DMS 273 (cell line): ENCODE data around the gene KRTAP5-8.
"Not testable (repeated sequence)": the region's sequence is repeated elsewhere in the genome, so short reads cannot be mapped to it uniquely, and the experiment has no call there.

Experiments
- DNase-seq: peaks from one replicate; lab custom pipeline; 2025; ENCODE audit not compliant: unreplicated experiment; lab: John Stamatoyannopoulos, UW

Gene KRTAP5-8

DNA sequence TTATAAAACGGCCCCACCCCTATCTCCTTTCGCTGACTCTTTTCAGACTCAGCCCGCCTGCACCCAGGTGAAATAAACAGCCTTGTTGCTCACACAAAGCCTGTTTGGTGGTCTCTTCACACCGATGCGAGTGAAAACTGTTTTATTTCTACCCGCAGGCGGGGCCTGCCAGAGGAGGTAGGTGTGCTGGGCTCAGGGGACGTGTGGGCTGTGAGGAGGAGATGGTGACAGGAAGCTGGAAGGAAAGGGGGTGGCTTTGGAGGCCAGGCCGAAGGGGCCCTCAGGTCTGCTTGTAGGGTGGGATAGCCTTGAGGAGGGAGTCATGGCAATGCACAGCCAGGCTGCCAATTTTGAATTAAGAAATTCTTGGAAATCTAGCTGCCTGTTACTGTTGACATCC lies 32.0 kb upstream of the KRTAP5-8 start:
- no peak for DNase-seq

GRCh38 chr11:71507102-71507501 lies 30.7 kb upstream of the KRTAP5-8 start:
- no peak for DNase-seq

GRCh38 chr11:71518506-71519471 lies 19.0 kb upstream of the KRTAP5-8 start:
- DNase-seq: no peak

- DNase-seq: no peak
Observed at GRCh38 chr11:71519546-71519945, 18.3 kb upstream of the KRTAP5-8 start.

DNA sequence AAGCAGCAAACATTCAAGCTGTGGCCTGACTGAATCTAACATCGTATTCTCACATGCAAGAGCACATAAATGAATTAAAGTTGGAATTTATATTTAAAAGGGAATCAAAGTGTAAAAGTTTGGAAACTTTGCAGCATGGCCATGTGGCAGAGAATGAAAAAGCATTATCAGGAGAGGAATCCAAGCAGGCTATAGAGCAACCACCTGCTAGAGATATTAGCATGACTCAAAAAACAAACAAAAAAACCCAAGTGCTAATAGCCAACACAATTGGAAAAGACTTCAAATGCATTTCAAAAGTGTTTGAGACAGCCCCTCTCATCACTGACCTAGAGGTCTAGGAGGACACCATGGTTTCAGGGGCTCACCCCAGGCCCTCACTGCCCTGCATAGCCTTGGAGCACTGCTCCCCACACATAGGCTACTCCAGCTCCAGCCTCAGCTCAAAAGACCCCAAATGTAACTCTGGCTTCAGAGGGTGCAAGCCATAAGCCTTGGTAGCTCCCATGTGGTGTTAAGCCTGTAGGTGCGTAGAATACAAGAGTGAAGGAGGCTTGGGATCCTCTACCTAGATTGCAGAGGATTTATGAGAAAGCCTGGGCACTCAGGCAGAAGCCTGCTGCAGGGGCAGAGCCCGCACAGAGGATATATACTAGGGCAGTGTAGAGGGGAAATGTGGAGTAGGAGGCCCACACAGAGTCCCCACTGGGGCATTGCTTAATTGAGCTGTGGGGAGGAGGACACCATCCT lies 12.5 kb upstream of the KRTAP5-8 start:
- no peak for DNase-seq

GRCh38 chr11:71525938-71526495 lies 11.8 kb upstream of the KRTAP5-8 start:
- DNase-seq: no peak

DNA sequence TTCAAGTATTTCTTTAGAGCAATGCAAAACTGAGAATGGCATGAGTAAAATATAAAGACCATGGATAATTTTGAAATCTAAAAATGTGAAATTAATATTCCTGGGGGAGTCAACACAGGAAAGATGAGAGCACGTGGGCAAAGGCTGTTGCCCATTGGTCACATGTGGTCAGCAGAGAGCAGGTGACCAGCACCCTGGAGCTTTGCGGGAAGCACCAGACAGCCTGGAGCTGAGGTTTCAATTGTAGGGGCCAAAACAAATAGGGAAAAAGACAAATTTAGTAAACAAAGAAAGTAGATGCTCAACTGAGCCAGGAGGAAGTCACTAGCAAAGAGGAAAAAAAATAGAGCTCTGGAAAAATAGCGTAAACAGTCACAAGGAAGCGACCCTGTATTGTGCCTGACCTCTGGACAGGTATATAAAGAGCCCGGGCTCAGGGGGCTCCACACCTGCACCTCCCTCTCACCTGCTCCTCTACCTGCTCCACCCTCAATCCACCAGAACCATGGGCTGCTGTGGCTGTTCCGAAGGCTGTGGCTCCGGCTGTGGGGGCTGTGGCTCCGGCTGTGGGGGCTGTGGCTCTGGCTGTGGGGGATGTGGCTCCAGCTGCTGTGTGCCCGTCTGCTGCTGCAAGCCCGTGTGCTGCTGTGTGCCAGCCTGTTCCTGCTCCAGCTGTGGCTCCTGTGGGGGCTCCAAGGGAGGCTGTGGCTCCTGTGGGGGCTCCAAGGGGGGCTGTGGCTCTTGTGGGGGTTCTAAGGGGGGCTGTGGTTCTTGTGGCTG lies 10.8 kb upstream of the KRTAP5-8 start, which contains the start of gene KRTAP5-7:
Gene KRTAP5-7 (plus strand): TSS at position 472 of the 780 bp plus-strand sequence. CDS start 34 bp downstream, at position 506.
- not testable (repeated sequence) for DNase-seq

GRCh38 chr11:71527576-71528210 lies 10.1 kb upstream of the KRTAP5-8 start:
- no peak for DNase-seq

GRCh38 chr11:71530602-71531001 lies 7.2 kb upstream of the KRTAP5-8 start:
- no peak for DNase-seq

DNA sequence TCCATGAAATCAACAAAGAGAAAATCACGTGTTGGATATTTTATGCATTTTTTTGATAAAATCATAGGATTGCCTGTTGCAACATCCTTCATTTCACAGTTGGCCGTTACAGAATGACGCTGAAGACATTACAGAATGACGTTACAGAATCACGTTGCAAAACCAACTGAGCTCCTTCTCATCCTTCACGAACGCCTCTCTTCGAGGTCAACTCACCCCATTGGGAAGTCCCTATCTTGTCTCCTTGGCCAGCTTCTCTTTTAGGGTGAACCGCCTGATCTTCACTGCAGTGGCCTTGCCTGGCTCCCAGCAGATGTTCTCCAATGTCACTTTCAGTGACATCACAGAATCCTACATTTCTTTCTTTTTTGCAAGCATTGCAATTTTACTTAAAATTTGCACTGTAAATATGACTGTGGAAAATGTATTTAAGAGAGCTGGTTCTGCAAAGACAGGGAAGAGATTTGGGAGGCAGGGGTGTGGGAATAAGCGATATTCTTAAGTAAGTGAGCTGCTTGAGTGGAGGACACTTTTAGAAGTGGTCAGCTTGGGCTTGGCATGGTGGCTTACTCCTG lies 5.7 kb upstream of the KRTAP5-8 start:
- DNase-seq: no peak

DNA sequence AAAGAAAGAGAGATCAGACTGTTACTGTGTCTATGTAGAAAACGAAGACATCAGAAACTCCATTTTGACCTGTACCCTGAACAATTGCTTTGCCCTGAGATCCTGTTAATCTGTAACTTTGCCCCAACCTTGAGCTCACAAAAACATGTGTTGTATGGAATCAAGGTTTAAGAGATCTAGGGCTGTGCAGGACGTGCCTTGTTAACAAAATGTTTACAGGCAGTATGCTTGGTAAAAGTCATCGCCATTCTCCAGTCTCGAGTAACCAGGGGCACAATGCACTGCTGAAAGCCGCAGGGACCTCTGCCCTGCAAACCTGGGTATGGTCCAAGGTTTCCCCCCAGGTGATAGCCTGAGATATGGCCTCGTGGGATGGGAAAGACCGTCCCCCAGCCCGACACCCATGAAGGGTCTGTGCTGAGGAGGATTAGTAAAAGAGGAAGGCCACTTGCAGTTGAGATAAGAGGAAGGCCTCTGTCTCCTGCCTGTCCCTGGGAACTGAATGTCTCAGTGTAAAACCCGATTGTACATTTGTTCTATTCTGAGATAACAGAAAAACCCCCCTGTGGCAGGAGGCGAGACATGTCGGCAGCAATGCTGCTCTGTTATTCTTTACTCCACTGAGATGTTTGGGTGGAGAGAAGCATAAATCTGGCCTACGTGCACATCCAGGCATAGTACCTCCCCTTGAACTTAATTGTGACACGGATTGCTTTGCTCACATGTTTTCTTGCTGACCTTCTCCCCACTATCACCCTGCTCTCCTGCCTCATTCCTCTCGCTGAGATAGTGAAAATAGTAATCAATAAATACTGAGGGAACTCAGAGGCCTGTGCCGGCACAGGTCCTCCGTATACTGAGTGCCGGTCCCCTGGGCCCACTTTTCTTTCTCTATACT lies 2.9 kb upstream of the KRTAP5-8 start:
- not testable (repeated sequence) for DNase-seq

DNA sequence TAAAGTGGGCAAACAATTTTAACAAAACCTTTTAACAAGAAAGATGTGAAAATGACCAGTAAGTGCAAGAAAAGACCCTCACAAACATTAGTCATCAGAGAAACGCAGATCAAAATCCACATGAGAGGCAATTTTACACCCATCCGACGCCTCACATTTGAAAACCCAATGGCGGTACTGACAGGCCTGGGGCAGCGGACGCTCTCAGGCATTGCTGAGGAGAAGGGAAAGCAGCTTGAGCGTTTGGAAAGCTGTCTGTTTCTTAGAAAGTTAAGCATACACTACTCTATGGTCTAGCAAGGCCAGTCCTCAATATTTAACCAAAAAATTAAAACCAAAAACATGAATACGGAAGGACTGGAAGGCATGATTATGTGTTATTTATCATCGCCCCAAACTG lies 2.0 kb upstream of the KRTAP5-8 start:
- DNase-seq: no peak

GRCh38 chr11:71537537-71537936 lies 288 bp upstream of the KRTAP5-8 start:
- no peak for DNase-seq

DNA sequence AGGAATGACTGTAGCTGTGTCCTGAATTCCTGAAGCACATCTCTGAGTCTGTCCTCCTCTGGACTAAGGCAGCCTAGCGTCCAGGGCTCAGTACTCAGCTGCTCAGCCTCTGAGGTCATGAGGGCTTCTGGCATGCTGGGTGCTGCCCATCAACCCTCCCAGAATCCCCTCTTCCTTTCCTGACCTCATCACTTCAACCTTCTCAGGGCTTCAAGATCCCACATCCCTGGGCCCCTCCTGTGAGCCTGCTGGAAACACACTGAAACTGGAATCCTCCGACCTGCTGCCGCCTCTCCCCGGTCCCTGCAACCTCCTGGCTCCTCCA lies 803 bp downstream of the KRTAP5-8 start:
- DNase-seq: no peak

- no peak for DNase-seq
Observed at GRCh38 chr11:71539017-71539416, 1.2 kb downstream of the KRTAP5-8 start.

DNA sequence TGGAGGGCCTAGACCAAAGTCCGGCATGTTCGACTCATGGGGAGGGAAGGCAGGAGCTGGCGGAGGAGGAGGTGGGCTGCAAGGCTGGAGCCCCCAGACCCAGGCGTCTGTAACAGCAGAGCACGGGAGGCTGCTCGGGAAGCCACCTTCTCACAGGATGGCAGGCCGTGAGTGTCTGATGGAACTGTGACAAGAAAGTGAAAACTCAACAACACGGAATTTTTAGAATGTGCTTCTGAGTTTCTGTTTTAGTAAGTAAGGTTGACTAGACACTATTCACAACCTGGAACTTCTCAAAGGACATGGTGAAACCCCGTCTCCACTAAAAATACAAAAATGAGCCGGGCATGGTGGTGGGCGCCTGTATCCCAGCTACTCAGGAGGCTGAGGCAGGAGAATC lies 2.1 kb downstream of the KRTAP5-8 start:
- DNase-seq: not testable (repeated sequence)

- not testable (repeated sequence) for DNase-seq
Observed at GRCh38 chr11:71540521-71541304, 2.9 kb downstream of the KRTAP5-8 start.

GRCh38 chr11:71542382-71542781 lies 4.6 kb downstream of the KRTAP5-8 start:
- DNase-seq: no peak
